Measurements from ENCODE around the gene IPO13.
A peak's percentile ranks its signal among the peaks of the same experiment; 100 is the strongest.

Gene IPO13, protein sequence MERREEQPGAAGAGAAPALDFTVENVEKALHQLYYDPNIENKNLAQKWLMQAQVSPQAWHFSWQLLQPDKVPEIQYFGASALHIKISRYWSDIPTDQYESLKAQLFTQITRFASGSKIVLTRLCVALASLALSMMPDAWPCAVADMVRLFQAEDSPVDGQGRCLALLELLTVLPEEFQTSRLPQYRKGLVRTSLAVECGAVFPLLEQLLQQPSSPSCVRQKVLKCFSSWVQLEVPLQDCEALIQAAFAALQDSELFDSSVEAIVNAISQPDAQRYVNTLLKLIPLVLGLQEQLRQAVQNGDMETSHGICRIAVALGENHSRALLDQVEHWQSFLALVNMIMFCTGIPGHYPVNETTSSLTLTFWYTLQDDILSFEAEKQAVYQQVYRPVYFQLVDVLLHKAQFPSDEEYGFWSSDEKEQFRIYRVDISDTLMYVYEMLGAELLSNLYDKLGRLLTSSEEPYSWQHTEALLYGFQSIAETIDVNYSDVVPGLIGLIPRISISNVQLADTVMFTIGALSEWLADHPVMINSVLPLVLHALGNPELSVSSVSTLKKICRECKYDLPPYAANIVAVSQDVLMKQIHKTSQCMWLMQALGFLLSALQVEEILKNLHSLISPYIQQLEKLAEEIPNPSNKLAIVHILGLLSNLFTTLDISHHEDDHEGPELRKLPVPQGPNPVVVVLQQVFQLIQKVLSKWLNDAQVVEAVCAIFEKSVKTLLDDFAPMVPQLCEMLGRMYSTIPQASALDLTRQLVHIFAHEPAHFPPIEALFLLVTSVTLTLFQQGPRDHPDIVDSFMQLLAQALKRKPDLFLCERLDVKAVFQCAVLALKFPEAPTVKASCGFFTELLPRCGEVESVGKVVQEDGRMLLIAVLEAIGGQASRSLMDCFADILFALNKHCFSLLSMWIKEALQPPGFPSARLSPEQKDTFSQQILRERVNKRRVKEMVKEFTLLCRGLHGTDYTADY

DNA sequence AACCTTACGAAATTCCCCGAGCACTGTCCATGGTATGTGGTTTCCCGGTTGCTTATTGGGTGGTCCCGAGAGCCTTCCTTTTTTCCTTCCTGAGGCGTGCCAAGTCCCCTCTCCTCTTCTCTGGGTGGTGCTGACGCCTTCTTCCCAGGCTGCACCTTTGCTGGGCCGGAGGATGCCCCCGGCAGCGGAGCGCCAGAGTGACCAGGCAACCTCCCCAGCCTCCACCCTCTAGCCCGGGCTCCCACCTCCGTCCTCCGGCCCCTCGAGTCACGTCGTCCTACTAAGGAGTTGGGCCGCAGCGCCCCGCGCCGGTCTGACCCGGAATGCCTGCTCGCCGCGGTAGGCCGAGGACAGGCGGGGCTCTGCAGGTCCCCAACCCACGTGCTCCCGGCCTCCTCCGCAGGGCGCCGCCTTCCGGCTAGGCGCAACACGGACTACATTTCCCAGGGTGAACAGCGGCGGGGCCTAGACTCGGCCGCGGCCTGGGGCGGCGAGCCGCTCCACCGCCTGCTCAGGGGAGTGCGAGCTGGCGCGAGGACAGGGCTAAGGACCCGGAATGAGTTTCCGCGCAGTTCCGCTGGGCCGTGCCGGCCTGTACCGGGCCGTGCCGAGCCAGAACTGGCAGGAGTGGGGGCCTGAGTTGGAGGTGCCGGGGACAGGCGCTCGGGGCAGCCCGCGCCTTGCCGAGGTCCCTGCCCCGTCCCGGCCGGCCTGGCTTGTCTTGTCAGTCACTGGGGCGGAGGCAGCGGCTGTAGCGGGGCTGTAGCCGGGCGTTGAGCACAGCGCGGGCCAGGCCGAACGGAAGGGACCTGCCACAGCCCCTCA, at the start of gene IPO13:
TSS of gene IPO13 (plus strand) at position 715 of the 825 bp plus-strand sequence. CDS start 651 bp downstream, outside the sequence.
- TF ChIP-seq, protein P1, sequence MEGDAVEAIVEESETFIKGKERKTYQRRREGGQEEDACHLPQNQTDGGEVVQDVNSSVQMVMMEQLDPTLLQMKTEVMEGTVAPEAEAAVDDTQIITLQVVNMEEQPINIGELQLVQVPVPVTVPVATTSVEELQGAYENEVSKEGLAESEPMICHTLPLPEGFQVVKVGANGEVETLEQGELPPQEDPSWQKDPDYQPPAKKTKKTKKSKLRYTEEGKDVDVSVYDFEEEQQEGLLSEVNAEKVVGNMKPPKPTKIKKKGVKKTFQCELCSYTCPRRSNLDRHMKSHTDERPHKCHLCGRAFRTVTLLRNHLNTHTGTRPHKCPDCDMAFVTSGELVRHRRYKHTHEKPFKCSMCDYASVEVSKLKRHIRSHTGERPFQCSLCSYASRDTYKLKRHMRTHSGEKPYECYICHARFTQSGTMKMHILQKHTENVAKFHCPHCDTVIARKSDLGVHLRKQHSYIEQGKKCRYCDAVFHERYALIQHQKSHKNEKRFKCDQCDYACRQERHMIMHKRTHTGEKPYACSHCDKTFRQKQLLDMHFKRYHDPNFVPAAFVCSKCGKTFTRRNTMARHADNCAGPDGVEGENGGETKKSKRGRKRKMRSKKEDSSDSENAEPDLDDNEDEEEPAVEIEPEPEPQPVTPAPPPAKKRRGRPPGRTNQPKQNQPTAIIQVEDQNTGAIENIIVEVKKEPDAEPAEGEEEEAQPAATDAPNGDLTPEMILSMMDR (IDR thresholded peaks at IDR 0.05; ENCODE audit: low read depth, low read length): peak; percentile 53
- peak; percentile 84 for DNase-seq (ENCODE audit: extremely low read depth, low read depth)

DNA sequence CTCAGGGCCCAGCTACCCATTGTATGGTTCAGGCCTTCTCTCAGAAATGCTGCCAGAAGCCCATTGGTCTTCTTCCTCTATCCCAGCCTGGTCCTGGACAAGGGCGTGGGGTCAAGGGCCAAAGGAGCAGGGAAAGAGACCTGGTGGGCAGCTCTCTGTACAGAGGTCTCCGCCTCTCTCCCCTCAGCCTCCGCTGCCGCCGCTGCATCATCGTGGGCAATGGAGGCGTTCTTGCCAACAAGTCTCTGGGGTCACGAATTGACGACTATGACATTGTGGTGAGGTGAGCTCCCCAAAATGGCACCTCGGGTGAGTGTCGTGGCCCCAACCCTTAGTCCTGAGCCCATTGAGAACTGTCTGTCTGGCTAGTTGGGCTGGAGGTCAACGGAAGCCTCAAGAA, 47.8 kb upstream of the IPO13 start:
- no peak for DNase-seq (ENCODE audit: extremely low read depth, low read depth)
- TF ChIP-seq, protein P1 (IDR thresholded peaks at IDR 0.05; ENCODE audit: low read depth, low read length): no peak

DNA sequence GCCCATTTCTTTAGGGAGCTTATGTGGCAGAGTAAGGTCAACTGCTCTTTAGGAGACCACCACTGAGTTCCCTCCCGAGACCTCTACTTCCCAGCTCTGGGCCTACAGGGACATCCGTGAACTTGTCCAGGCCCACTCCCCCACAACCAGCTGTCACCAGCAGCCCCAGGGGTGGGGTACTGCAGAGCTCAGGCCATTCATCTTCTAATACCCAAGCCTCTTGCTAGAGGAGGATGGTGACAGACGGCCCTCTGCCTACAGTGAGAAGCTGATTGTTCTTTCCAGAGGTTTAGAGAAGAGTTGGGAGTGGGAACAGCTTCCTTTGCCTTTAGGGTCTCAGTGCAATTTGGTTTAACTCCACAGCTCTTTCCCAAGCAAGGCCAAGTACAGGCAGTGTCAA, 46.4 kb upstream of the IPO13 start:
- TF ChIP-seq, protein P1 (IDR thresholded peaks at IDR 0.05; ENCODE audit: low read depth, low read length): no peak
- DNase-seq (ENCODE audit: extremely low read depth, low read depth): no peak

DNA sequence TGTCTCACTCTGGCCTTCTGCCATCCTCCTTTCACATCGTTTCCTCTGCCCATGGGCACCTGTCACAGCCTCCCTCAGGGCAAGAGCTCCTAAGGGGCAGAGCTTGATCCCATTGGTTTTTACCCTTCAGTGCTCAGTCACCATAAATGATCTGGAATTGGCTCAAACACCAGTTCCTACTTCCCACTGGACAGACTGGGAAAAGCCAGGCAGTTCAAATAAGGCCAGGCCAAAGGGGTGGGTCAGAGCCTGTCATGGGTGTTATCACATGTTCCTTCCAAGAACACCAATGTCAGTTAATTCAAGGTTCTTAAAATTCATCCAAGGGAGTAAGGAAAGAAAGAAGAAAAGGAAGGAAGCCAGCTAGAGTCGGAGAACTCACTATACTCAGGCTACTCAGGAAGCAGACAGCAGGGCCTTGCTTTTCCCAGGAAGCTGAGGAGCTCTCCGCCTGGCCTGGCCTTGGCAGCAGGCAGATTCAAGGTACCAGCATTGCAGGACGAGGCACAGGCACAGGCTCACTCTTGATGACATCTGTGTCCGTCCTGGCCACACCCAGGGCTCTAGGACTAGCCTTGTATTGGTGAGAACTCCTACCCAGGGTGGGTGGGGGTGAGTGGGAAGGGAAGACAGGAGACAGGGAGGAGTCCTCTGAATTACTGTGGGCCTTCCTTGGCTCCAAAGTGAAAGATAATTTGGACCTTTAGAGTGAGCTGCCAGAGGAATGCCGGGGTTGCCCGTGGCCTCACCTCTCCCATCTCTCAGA, 45.4 kb upstream of the IPO13 start:
- TF ChIP-seq, protein P1 (IDR thresholded peaks at IDR 0.05; ENCODE audit: low read depth, low read length): no peak
- no peak for DNase-seq (ENCODE audit: extremely low read depth, low read depth)

DNA sequence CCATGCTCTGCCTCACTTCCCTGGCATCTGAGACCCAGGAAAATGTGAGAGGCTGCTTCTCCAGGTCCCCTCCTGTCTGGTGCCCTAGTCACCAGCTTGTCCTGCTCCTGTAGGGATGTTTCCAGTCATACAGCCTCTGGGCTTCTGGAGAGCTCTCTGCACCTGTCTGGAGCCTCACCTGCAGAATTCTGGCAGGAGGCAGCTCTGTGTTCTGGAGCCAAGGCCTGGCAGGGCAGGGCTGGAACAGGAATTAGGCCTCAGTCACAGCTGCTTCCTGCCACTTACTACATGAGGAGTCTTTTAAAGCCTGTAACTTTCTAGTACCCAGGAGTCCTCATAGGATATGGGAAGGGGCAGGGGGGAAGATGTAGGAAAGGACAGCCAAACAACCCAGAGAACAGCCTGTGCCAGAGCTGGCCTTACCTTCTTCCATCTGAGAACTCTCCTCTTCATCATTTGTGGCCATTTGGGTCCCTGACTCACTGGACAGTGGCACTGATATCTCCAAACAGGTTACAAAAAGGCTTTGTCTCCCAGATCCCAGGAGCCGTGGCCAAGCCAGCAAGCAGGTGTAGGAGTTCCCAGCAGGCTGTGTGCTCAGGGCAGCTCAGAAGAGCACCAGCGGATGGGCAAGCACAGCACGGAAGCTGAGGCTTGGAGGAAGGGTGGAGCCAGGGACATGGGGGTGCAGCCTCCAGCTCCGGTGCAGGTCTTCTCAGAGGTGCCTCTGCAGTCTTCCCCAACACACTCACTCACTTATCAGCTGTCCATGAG, 44.5 kb upstream of the IPO13 start:
- TF ChIP-seq, protein P1 (IDR thresholded peaks at IDR 0.05; ENCODE audit: low read depth, low read length): no peak
- no peak for DNase-seq (ENCODE audit: extremely low read depth, low read depth)

Data from AG09319 (cell line).